IMR-90 (cell line): ENCODE results near the gene NPHS1. TPM values are rescaled to one million over a fixed set of nuclear protein-coding genes. Genes with fewer than 3 reads are reported as not detected.

Experiments used
- ATAC-seq: fragments of 200-7000 bp; cut with Tn5 transposase; 2 replicates; pipeline ENCODE4 v1.9.1; 2020; ENCODE audit warnings: low read depth, mild to moderate bottlenecking, moderate library complexity
- BruUV-seq: library from RNA; stranded (reverse); fragments of 400-500 nt; replicated peaks from 2 replicates; lab custom pipeline; 2021; lab: Mats Ljungman, UMichigan
- CTCF ChIA-PET: fragments of 300-600 bp; formaldehyde crosslinking; extraction: SDS; loops from one replicate; lab custom pipeline; 2021; ENCODE audit warnings: antibody characterized with exemption; lab: Yijun Ruan, JAX
- POLR2A ChIA-PET: fragments of 300-600 bp; sonication (Branson Sonifier 250); formaldehyde crosslinking; loops from one replicate; lab custom pipeline; 2022; ENCODE audit warnings: antibody characterized with exemption; ENCODE audit not compliant: unreplicated experiment; lab: Charles Lee
- DNase-seq: peaks from one replicate; pipeline ENCODE4 v3.0.0; 2013
- H2AFZ ChIP-seq: replicated peaks from 2 replicates; pipeline ENCODE3; 2013; ENCODE audit warnings: low read length, mild to moderate bottlenecking; ENCODE audit not compliant: poor library complexity
- H2AK5ac ChIP-seq: 2 replicates; pipeline ENCODE4 v1.6.1; 2013; ENCODE audit warnings: low read depth, low read length, inconsistent platforms
- H2AK9ac ChIP-seq: replicated peaks from 2 replicates; pipeline ENCODE3; 2013; ENCODE audit warnings: mild to moderate bottlenecking, low read depth, low read length, moderate library complexity; ENCODE audit not compliant: poor library complexity
- H2BK120ac ChIP-seq: 2 replicates; pipeline ENCODE4 v1.6.1; 2013; ENCODE audit warnings: low read depth, low read length, inconsistent platforms
- H2BK15ac ChIP-seq: 3 replicates; pipeline ENCODE4 v1.6.1; 2013; ENCODE audit warnings: low read depth, low read length, inconsistent platforms
- H2BK20ac ChIP-seq: 2 replicates; pipeline ENCODE4 v1.6.1; 2013; ENCODE audit warnings: low read depth, mild to moderate bottlenecking, inconsistent platforms, low read length, moderate library complexity
- H2BK5ac ChIP-seq: 2 replicates; pipeline ENCODE4 v1.6.1; 2013; ENCODE audit warnings: mild to moderate bottlenecking, low read depth, low read length, inconsistent platforms; ENCODE audit not compliant: poor library complexity, severe bottlenecking
- H3K14ac ChIP-seq: replicated peaks from 2 replicates; pipeline ENCODE4 v1.6.1; 2013; ENCODE audit warnings: low read depth, low read length, inconsistent platforms
- H3K18ac ChIP-seq: 2 replicates; pipeline ENCODE4 v1.6.1; 2013; ENCODE audit warnings: low read depth, low read length, control low read depth
- H3K23ac ChIP-seq: 2 replicates; pipeline ENCODE4 v1.6.1; 2013; ENCODE audit warnings: low read depth, low read length, inconsistent platforms
- H3K27ac ChIP-seq: 2 replicates; pipeline ENCODE4 v1.5.1; 2013; ENCODE audit warnings: mild to moderate bottlenecking, control low read depth, low read length; ENCODE audit not compliant: insufficient read depth
- H3K27me3 ChIP-seq: 2 replicates; pipeline ENCODE4 v1.6.1; 2013; ENCODE audit warnings: low read length; ENCODE audit not compliant: control insufficient read depth, insufficient read depth
- H3K36me3 ChIP-seq: 2 replicates; pipeline ENCODE4 v1.6.1; 2013; ENCODE audit warnings: low read length, mixed read lengths; ENCODE audit not compliant: control insufficient read depth, insufficient read depth
- H3K4ac ChIP-seq: 2 replicates; pipeline ENCODE4 v1.6.1; 2013; ENCODE audit warnings: low read depth, low read length, inconsistent platforms
- H3K4me1 ChIP-seq: 2 replicates; pipeline ENCODE4 v1.6.1; 2013; ENCODE audit warnings: low read length, mixed read lengths; ENCODE audit not compliant: control insufficient read depth, insufficient read depth
- H3K4me2 ChIP-seq: 2 replicates; pipeline ENCODE4 v1.6.1; 2013; ENCODE audit warnings: low read depth, mild to moderate bottlenecking, control low read depth, low read length, moderate library complexity
- H3K4me3 ChIP-seq: 2 replicates; pipeline ENCODE4 v1.5.1; 2013; ENCODE audit warnings: low read depth, mild to moderate bottlenecking, control low read depth, low read length, moderate library complexity; ENCODE audit not compliant: insufficient read depth
- H3K56ac ChIP-seq: 2 replicates; pipeline ENCODE4 v1.6.1; 2013; ENCODE audit warnings: low read length, inconsistent platforms; ENCODE audit not compliant: insufficient read depth; ENCODE audit errors: extremely low read depth
- H3K79me1 ChIP-seq, 2 experiments: 2 replicates each; pipeline ENCODE4 v1.6.1; 2013; ENCODE audit warnings: low read length in 2 of 2, inconsistent platforms in 1 of 2, low read depth in 1 of 2
- H3K9ac ChIP-seq: 2 replicates; pipeline ENCODE4 v1.6.1; 2013; ENCODE audit warnings: low read depth, low read length, control low read depth
- H3K9me1 ChIP-seq: 2 replicates; pipeline ENCODE4 v1.6.1; 2013; ENCODE audit warnings: low read length, inconsistent platforms; ENCODE audit not compliant: insufficient read depth
- H3K9me3 ChIP-seq: 2 replicates; pipeline ENCODE4 v1.6.1; 2013; ENCODE audit warnings: low read length; ENCODE audit not compliant: control insufficient read depth, insufficient read depth
- H4K20me1 ChIP-seq: 2 replicates; pipeline ENCODE4 v1.6.1; 2013; ENCODE audit warnings: low read length, inconsistent platforms; ENCODE audit not compliant: insufficient read depth
- H4K5ac ChIP-seq: 2 replicates; pipeline ENCODE4 v1.6.1; 2013; ENCODE audit warnings: mild to moderate bottlenecking, low read depth, low read length, control low read depth
- H4K8ac ChIP-seq, 2 experiments: 2 replicates each; pipeline ENCODE4 v1.6.1; 2013; ENCODE audit warnings: low read depth in 2 of 2, low read length in 2 of 2, control low read depth in 1 of 2, inconsistent platforms in 1 of 2
- H4K91ac ChIP-seq: 2 replicates; pipeline ENCODE4 v1.6.1; 2013; ENCODE audit warnings: low read depth, low read length, inconsistent platforms; ENCODE audit not compliant: insufficient read depth
- BHLHE40 ChIP-seq: fragments of 150-350 bp; IDR thresholded peaks from 2 replicates; pipeline ENCODE4 v1.6.1; 2016; ENCODE audit warnings: mild to moderate bottlenecking, low read depth, low read length
- CEBPB ChIP-seq: IDR thresholded peaks from 2 replicates; pipeline ENCODE4 v1.6.1; 2012; ENCODE audit warnings: low read depth, low read length, improper control_type of control experiment
- CHD1 ChIP-seq: IDR thresholded peaks from 2 replicates; pipeline ENCODE4 v1.6.1; 2012; ENCODE audit warnings: low read depth, low read length, improper control_type of control experiment
- CTCF ChIP-seq: conservative IDR thresholded peaks from 2 replicates; pipeline ENCODE4 v1.5.1; 2012; ENCODE audit warnings: mild to moderate bottlenecking, low read depth, low read length, improper control_type of control experiment
- ELK1 ChIP-seq: fragments of 150-350 bp; IDR thresholded peaks from 2 replicates; pipeline ENCODE4 v1.6.1; 2016; ENCODE audit warnings: low read depth, mild to moderate bottlenecking, low read length, moderate library complexity, borderline replicate concordance
- MAFK ChIP-seq: IDR thresholded peaks from 2 replicates; pipeline ENCODE4 v1.6.1; 2012; ENCODE audit warnings: low read depth, low read length, improper control_type of control experiment
- MAZ ChIP-seq: IDR thresholded peaks from 2 replicates; pipeline ENCODE4 v1.6.1; 2012; ENCODE audit warnings: low read depth, mild to moderate bottlenecking, low read length, improper control_type of control experiment, moderate library complexity, borderline replicate concordance
- NFE2L2 ChIP-seq: fragments of 150-350 bp; IDR thresholded peaks from 2 replicates; pipeline ENCODE4 v1.6.1; 2016; ENCODE audit warnings: low read depth, mild to moderate bottlenecking, low read length
- RAD21 ChIP-seq: IDR thresholded peaks from 2 replicates; pipeline ENCODE4 v1.6.1; 2012; ENCODE audit warnings: low read length, improper control_type of control experiment
- RCOR1 ChIP-seq: IDR thresholded peaks from 2 replicates; pipeline ENCODE4 v1.6.1; 2012; ENCODE audit warnings: mild to moderate bottlenecking, low read length, improper control_type of control experiment; ENCODE audit not compliant: insufficient replicate concordance
- SMC3 ChIP-seq: fragments of 150-350 bp; IDR thresholded peaks from 2 replicates; pipeline ENCODE4 v1.6.1; 2016; ENCODE audit warnings: low read depth, mild to moderate bottlenecking, antibody characterized with exemption, low read length, moderate library complexity
- USF2 ChIP-seq: fragments of 150-350 bp; IDR thresholded peaks from 2 replicates; pipeline ENCODE4 v1.6.1; 2017; ENCODE audit warnings: mild to moderate bottlenecking, antibody characterized with exemption, low read length, low read depth
- WGBS, 2 experiments: methylation state at CpG; one replicate each; pipeline versions ENCODE4 v1.1.5 to v1.1.7; 2013; ENCODE audit warnings: missing lambda C conversion rate in 2 of 2; ENCODE audit not compliant: insufficient read length in 1 of 2; ENCODE audit errors: extremely low coverage in 2 of 2; 5-methylcytosine and 5-hydroxymethylcytosine counted together
- dilution Hi-C: fragments of 300-500 bp; cut with HindIII; formaldehyde crosslinking; loops from one replicate; pipeline ENCODE4 v1.14.3; 2018; ENCODE audit warnings: low sequenced_read_pairs; ENCODE audit not compliant: unreplicated experiment
- in situ Hi-C: fragments of 300-500 bp; cut with MboI; formaldehyde crosslinking; loops from 3 replicates; pipeline ENCODE4 v1.14.3; 2019; ENCODE audit warnings: low sequenced_read_pairs, inconsistent platforms, mixed read lengths
- intact Hi-C: fragments of 100-400 bp; cut with micrococcal nuclease; formaldehyde crosslinking; loops from 2 replicates; pipeline ENCODE4 v1.10.0; 2022
- polyA plus RNA-seq, 3 experiments: library from polyadenylated mRNA; depleted of rRNA; stranded (reverse); fragments of >200 nt; gene quantifications; 2 replicates each; pipeline ENCODE4 v1.2.3, GENCODE V29; 2012; ENCODE audit warnings: low replicate concordance in 1 of 3
- total RNA-seq: library from RNA; depleted of rRNA; stranded (reverse); fragments of >200 nt; gene quantifications from 2 replicates; pipeline ENCODE4 v1.2.3, GENCODE V29; 2012

The NPHS1 gene
- total and polyA plus RNA-seq, 2 of the 4 experiments (the other 2 are of a cell fraction), result not detected

GRCh38 chr19:35848919-35849505 lies 3.3 kb downstream of the NPHS1 start:
- intact Hi-C loops (no loop called here), in situ Hi-C loops (no loop called here), dilution Hi-C loops (no loop called here)
- no peak overlapping the region for H3K4me2 ChIP-seq
- DNase-seq (no peak), ATAC-seq (no peak)
- WGBS, 2 experiments, result 70% methylated on average over 9 of the region's 18 CpGs; no CpG with 5 or more reads in 1 of the 2 experiments
- H3K27ac ChIP-seq, result no peak overlapping the region
- H3K56ac ChIP-seq, result no peak overlapping the region
- H3K4ac ChIP-seq, result no peak overlapping the region
- no peak overlapping the region for H2BK120ac ChIP-seq
- no peak overlapping the region for H2BK15ac ChIP-seq
- no peak overlapping the region for H3K4me3 ChIP-seq
- ChIA-PET CTCF (no interaction called here), POLR2A (no interaction called here)
- H3K36me3 ChIP-seq, result no peaks in the 10 kb centered on the region
- H3K18ac ChIP-seq, result no peak overlapping the region
- no peak overlapping the region for H2AK5ac ChIP-seq
- no peaks in the 10 kb centered on the region for H4K20me1 ChIP-seq
- no peak overlapping the region for H4K5ac ChIP-seq
- no peak overlapping the region for H2AK9ac ChIP-seq
- H3K27me3 ChIP-seq, result peaks cover 72% of the 10 kb centered on the region
- TF ChIP-seq BHLHE40, result no peak
- no peak for TF ChIP-seq USF2
- no peak for TF ChIP-seq ELK1
- no peak for TF ChIP-seq MAFK
- no peak for TF ChIP-seq SMC3
- no peak for TF ChIP-seq CTCF
- TF ChIP-seq RCOR1, result no peak
- no peak for TF ChIP-seq MAZ
- TF ChIP-seq CHD1, result no peak
- no peak for TF ChIP-seq CEBPB
- no peak for TF ChIP-seq NFE2L2
- TF ChIP-seq RAD21, result no peak
- peaks cover 6% of the 10 kb centered on the region; the same call in 1 of the 2 replicates for H3K9me3 ChIP-seq
- H3K9ac ChIP-seq, result no peak overlapping the region
- no peaks in the 10 kb centered on the region for H3K79me1 ChIP-seq
- H3K9me1 ChIP-seq, result no peaks in the 10 kb centered on the region
- H4K8ac ChIP-seq, result no peak overlapping the region
- peaks cover 4% of the 10 kb centered on the region; the same call in 1 of the 2 replicates for H3K4me1 ChIP-seq
- no TSS peak for BruUV-seq
- H4K91ac ChIP-seq, result no peak overlapping the region
- no peak overlapping the region for H3K23ac ChIP-seq
- no peak overlapping the region for H3K14ac ChIP-seq
- no peak overlapping the region for H2BK5ac ChIP-seq
- H2AFZ ChIP-seq, result no peak overlapping the region
- no peak overlapping the region for H2BK20ac ChIP-seq
